ENCODE results near the gene ZNF408.

- TF ChIP-seq, protein P1, sequence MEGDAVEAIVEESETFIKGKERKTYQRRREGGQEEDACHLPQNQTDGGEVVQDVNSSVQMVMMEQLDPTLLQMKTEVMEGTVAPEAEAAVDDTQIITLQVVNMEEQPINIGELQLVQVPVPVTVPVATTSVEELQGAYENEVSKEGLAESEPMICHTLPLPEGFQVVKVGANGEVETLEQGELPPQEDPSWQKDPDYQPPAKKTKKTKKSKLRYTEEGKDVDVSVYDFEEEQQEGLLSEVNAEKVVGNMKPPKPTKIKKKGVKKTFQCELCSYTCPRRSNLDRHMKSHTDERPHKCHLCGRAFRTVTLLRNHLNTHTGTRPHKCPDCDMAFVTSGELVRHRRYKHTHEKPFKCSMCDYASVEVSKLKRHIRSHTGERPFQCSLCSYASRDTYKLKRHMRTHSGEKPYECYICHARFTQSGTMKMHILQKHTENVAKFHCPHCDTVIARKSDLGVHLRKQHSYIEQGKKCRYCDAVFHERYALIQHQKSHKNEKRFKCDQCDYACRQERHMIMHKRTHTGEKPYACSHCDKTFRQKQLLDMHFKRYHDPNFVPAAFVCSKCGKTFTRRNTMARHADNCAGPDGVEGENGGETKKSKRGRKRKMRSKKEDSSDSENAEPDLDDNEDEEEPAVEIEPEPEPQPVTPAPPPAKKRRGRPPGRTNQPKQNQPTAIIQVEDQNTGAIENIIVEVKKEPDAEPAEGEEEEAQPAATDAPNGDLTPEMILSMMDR (IDR thresholded peaks at IDR 0.05; ENCODE audit: poor library complexity, severe bottlenecking): no peak
- TF ChIP-seq RAD21 (conservative IDR thresholded peaks at IDR 0.05) (no peak), POLR2AphosphoS5 (IDR thresholded peaks at IDR 0.05) (no peak)
Observed at GRCh38 chr11:46696212-46696558, 4.6 kb upstream of the ZNF408 start.
